ENCODE measurements around the gene TIPARP. TPM values are rescaled to one million over a fixed set of nuclear protein-coding genes. Genes with fewer than 3 reads are reported as not detected.

TIPARP gene
- total and polyA plus RNA-seq, 2 of the 13 experiments (the other 11 are each of a cell fraction or from before 2014, with no cell fraction given), result 7.3 to 19.7 TPM

GRCh38 chr3:156728267-156728985 lies 54.0 kb downstream of the TIPARP start (continued):
- TF ChIP-seq HNF4G (IDR thresholded peaks at IDR 0.05; ENCODE audit: borderline replicate concordance, low read depth, low read length), result 0 out of 2 replicates have a peak, but pooled peaks have one; percentile 12
- TF ChIP-seq HNF4G (CRISPR knock-in tag; IDR thresholded peaks at IDR 0.05; ENCODE audit: borderline replicate concordance, low read depth), result no peak
- no peak for TF ChIP-seq SP1 (IDR thresholded peaks at IDR 0.05)
- no peak for TF ChIP-seq SP1 (CRISPR knock-in tag; IDR thresholded peaks at IDR 0.05)
- TF ChIP-seq, protein P1, sequence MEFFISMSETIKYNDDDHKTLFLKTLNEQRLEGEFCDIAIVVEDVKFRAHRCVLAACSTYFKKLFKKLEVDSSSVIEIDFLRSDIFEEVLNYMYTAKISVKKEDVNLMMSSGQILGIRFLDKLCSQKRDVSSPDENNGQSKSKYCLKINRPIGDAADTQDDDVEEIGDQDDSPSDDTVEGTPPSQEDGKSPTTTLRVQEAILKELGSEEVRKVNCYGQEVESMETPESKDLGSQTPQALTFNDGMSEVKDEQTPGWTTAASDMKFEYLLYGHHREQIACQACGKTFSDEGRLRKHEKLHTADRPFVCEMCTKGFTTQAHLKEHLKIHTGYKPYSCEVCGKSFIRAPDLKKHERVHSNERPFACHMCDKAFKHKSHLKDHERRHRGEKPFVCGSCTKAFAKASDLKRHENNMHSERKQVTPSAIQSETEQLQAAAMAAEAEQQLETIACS (CRISPR knock-in tag; IDR thresholded peaks at IDR 0.05), result no peak
- peak; percentile 93 for TF ChIP-seq ARNTL (CRISPR knock-in tag; IDR thresholded peaks at IDR 0.05)
- TF ChIP-seq ZNF367 (CRISPR knock-in tag; IDR thresholded peaks at IDR 0.05; ENCODE audit: borderline replicate concordance), result no peak
- no peak for TF ChIP-seq ZNF678 (CRISPR knock-in tag; IDR thresholded peaks at IDR 0.05)
- TF ChIP-seq HNRNPL (IDR thresholded peaks at IDR 0.05; ENCODE audit: low read depth, low read length), result no peak
- no peak for TF ChIP-seq HIC2 (CRISPR knock-in tag; IDR thresholded peaks at IDR 0.05; ENCODE audit: low read depth)
- no peak for TF ChIP-seq ZNF234 (CRISPR knock-in tag; conservative IDR thresholded peaks at IDR 0.05)
- peak; percentile 88; the same call in 1 of the 2 replicates for TF ChIP-seq DPF2 (CRISPR knock-in tag; IDR thresholded peaks at IDR 0.05; ENCODE audit: borderline replicate concordance, low read depth)
- no peak for TF ChIP-seq RBM39 (IDR thresholded peaks at IDR 0.05; ENCODE audit: low read depth, low read length, poor library complexity, severe bottlenecking)
- TF ChIP-seq, protein P2, sequence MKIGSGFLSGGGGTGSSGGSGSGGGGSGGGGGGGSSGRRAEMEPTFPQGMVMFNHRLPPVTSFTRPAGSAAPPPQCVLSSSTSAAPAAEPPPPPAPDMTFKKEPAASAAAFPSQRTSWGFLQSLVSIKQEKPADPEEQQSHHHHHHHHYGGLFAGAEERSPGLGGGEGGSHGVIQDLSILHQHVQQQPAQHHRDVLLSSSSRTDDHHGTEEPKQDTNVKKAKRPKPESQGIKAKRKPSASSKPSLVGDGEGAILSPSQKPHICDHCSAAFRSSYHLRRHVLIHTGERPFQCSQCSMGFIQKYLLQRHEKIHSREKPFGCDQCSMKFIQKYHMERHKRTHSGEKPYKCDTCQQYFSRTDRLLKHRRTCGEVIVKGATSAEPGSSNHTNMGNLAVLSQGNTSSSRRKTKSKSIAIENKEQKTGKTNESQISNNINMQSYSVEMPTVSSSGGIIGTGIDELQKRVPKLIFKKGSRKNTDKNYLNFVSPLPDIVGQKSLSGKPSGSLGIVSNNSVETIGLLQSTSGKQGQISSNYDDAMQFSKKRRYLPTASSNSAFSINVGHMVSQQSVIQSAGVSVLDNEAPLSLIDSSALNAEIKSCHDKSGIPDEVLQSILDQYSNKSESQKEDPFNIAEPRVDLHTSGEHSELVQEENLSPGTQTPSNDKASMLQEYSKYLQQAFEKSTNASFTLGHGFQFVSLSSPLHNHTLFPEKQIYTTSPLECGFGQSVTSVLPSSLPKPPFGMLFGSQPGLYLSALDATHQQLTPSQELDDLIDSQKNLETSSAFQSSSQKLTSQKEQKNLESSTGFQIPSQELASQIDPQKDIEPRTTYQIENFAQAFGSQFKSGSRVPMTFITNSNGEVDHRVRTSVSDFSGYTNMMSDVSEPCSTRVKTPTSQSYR (CRISPR knock-in tag; IDR thresholded peaks at IDR 0.05; ENCODE audit: borderline replicate concordance), result no peak
- TF ChIP-seq PAX8 (CRISPR knock-in tag; IDR thresholded peaks at IDR 0.05; ENCODE audit: borderline replicate concordance), result no peak
- TF ChIP-seq, protein P3, sequence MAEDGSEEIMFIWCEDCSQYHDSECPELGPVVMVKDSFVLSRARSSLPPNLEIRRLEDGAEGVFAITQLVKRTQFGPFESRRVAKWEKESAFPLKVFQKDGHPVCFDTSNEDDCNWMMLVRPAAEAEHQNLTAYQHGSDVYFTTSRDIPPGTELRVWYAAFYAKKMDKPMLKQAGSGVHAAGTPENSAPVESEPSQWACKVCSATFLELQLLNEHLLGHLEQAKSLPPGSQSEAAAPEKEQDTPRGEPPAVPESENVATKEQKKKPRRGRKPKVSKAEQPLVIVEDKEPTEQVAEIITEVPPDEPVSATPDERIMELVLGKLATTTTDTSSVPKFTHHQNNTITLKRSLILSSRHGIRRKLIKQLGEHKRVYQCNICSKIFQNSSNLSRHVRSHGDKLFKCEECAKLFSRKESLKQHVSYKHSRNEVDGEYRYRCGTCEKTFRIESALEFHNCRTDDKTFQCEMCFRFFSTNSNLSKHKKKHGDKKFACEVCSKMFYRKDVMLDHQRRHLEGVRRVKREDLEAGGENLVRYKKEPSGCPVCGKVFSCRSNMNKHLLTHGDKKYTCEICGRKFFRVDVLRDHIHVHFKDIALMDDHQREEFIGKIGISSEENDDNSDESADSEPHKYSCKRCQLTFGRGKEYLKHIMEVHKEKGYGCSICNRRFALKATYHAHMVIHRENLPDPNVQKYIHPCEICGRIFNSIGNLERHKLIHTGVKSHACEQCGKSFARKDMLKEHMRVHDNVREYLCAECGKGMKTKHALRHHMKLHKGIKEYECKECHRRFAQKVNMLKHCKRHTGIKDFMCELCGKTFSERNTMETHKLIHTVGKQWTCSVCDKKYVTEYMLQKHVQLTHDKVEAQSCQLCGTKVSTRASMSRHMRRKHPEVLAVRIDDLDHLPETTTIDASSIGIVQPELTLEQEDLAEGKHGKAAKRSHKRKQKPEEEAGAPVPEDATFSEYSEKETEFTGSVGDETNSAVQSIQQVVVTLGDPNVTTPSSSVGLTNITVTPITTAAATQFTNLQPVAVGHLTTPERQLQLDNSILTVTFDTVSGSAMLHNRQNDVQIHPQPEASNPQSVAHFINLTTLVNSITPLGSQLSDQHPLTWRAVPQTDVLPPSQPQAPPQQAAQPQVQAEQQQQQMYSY (CRISPR knock-in tag; IDR thresholded peaks at IDR 0.05), result no peak
- TF ChIP-seq, protein P4, sequence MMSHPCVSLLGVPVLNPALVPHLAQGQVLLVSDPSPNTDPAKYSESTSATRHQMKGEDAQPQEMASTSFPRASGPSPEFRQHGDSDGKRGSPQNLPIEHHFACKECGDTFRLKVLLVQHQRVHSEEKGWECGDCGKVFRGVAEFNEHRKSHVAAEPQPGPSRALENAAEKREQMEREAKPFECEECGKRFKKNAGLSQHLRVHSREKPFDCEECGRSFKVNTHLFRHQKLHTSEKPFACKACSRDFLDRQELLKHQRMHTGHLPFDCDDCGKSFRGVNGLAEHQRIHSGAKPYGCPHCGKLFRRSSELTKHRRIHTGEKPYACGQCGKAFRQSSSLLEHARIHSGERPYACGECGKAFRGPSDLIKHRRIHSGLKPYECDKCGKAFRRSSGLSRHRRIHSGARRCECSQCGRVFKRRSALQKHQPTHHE (CRISPR knock-in tag; IDR thresholded peaks at IDR 0.05; ENCODE audit: borderline replicate concordance), result no peak
- TF ChIP-seq NR2F1 (CRISPR knock-in tag; IDR thresholded peaks at IDR 0.05), result no peak
